ENCODE data around the gene PBXIP1.

Gene PBXIP1

DNA sequence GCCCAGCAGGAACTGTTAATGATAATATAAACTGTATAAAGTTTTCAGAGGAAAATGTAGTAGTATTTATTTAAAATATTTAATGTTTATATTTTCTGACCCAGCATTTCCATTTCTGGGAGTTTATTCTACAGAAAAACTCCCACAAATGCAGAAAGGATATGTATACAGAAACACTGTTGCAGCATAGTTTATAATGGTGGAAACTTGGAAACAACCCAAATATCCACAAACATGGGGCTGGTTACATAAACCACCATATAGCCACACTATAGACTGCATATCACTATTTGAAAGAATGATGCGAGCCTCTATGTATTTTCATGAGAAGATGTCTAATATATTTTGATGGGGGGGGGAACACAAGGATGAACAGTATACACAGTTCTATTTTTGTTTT lies 54.3 kb downstream of the PBXIP1 start:
- DNase-seq (ENCODE audit: low read depth in 2 of 3, low spot score in 2 of 3) = no peak

DNA sequence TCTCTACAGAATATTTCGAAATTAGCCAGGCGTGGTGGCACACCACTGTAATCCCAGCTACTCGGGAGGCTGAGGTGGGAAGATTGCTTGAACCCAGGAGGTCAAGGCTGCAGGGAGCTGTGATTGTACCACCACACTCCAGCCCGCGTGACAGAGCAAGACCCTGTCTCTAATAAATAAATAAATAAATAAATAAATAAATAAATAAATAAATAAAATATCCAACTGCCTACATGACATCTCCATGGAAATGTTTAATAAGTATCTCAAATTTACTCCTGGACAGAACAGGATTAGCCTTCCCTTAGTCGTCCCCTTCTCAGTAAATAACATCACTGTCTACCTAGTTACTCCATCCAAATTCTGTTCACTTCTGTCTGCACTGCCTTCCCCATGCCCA lies 56.9 kb downstream of the PBXIP1 start:
- DNase-seq (ENCODE audit: low read depth in 2 of 3, low spot score in 2 of 3) = no peak

DNA sequence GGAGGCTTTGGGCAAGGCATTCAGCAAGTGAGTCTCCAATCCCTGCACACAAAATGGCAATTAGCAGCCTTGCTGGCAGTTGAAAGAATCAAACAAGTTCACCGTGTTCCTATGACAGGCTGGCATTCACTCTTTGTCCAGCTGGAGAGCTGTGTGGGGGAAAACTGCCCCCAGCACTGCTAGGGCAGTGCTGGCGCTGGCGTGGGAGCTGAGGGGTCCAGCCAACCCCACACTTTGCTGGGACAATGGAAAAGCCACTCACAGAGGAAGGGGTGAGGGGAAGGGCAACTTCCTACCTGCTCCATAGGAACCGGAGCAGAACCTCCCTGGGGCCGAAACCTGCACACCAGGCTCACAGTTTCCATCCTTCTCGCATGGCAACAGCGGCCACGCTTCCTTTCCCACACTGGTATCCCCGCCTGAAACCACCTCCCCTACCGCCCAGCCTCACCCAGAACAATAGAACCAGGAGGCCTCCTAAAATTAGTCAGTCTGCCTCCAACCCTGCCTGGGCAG lies 59.1 kb downstream of the PBXIP1 start:
- DNase-seq (ENCODE audit: low read depth in 2 of 3, low spot score in 2 of 3) = no peak

DNA sequence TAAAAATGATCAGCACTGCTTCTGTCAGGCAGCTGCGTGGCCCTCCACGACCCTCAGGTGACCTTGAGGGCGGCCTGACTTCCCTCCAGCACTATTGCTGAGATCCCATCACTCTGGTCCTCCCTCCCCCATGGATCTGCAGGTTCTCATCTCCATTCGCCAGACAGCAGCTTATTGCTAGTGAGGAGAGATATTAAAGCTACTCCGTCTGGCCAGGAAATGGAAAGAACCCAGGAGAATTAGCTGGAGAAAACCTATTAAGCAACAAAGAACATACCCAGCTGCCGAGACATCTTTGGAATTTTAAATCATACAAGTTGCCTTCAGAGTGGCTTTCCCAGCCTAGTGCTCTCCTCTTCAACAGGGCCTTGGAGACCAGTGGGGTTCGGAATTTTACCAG lies 60.1 kb downstream of the PBXIP1 start:
- no peak for DNase-seq (ENCODE audit: low read depth in 2 of 3, low spot score in 2 of 3)
